HAP-1 (cell line): Measurements from ENCODE around the gene SPTBN4.
A peak's percentile ranks its signal among the peaks of the same experiment; 100 is the strongest.
"Not testable (repeated sequence)": the region's sequence is repeated elsewhere in the genome, so short reads cannot be mapped to it uniquely, and the experiment has no call there.

Experiments used
- DNase-seq, 2 experiments: peaks; one replicate each; pipeline ENCODE4 v3.0.0-alpha.2; 2016 to 2020; ENCODE audit warnings: low spot score in 2 of 2
- H3K27me3 ChIP-seq: fragments of 250-450 bp; sonication (Bioruptor Pico); 2 replicates; pipeline ENCODE4 v1.5.1; 2020; ENCODE audit warnings: low read depth, mild to moderate bottlenecking, moderate library complexity
- H3K36me3 ChIP-seq: fragments of 250-450 bp; sonication (Bioruptor Pico); replicated peaks from 2 replicates; pipeline ENCODE4 v1.5.1; 2020; ENCODE audit warnings: mild to moderate bottlenecking
- H3K4me1 ChIP-seq: fragments of 250-450 bp; sonication (Bioruptor Pico); 2 replicates; pipeline ENCODE4 v1.5.1; 2020; ENCODE audit warnings: mild to moderate bottlenecking
- H3K4me3 ChIP-seq: fragments of 250-450 bp; sonication (Bioruptor Pico); 2 replicates; pipeline ENCODE4 v1.5.1; 2020; ENCODE audit warnings: mild to moderate bottlenecking, moderate library complexity
- H3K9me3 ChIP-seq: fragments of 250-450 bp; sonication (Bioruptor Pico); 2 replicates; pipeline ENCODE4 v1.5.1; 2020; ENCODE audit warnings: mild to moderate bottlenecking, moderate library complexity
- in situ Hi-C: fragments of 300-500 bp; cut with MboI; formaldehyde crosslinking; loops from 3 replicates; pipeline ENCODE4 v1.14.3; 2020; ENCODE audit warnings: low sequenced_read_pairs, inconsistent platforms, mixed read lengths

SPTBN4 gene

DNA sequence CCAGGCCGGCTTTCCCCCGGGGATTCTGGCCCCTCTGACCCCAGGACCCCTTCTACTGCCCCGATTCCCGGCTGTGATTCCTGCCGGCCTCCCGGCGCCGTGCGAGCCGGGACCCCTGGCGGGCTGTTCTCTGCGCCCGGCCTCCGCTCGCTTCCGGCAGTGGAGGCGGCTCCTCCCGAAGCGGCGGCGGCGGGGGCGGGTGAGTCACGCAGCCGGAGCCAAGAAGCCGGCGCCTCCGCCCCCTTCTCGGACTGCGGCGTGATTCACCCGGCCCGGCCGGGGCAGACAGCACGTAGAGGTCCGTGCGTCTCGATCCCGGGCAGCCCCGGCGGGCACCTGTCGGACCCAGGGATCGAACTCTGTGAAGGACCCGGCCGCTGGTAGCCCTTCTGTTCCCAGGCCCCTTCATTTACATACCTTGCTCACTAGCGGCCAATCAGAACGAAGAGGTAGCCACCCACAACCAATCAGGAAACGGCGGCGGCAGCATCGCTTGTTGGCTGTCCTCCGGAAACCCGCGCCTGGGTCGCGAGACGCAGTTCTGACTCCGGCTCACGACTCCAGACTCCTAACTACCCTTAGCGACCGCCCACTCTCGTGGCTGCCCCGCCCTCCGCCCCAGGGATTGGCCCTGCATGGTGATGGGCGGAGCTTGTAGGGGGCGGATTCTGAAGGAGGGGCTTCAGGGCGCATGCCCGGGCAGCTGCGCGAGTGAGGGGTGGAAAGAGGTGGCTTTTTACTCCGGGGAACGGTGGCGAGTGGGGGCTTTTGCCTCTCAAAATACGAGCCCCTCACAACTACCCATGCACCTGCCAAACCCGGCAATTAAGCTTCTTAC, 41.1 kb upstream of the SPTBN4 start, which contains the start of gene SERTAD1:
SERTAD1 (minus strand) TSS at position 543 of the 838 bp plus-strand sequence. CDS start 2,446 bp downstream, outside the sequence.
- no peaks in the 10 kb centered on the region for H3K27me3 ChIP-seq
- DNase-seq: peak; percentile 97 to 100
- no peaks in the 10 kb centered on the region for H3K9me3 ChIP-seq
- peak within 1 kb of the TSS; percentile 85 for H3K4me3 ChIP-seq
- peaks cover 15% of the 10 kb centered on the region for H3K4me1 ChIP-seq
- no peaks in the 10 kb centered on the region; the same call in 1 of the 2 replicates for H3K36me3 ChIP-seq
- in situ Hi-C loops: no loop called here

DNA sequence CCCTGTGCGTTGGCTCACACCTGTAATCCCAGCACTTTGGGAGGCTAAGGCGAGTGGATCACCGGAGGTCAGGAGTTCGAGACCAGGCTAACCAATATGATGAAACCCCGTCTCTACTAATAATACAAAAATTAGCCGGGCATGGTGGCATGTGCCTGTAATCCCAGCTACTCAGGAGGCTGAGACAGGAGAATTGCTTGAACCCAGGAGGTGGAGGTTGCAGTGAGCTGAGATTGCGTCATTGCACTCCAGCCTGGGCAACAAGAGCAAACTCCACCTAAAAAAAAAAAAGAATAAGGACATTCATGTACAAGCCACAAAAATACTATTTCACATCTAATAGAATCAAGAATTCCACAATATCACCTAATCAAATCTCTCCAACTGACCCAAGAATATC, 38.6 kb upstream of the SPTBN4 start:
- DNase-seq, H3K27me3 ChIP-seq, in situ Hi-C loops: not testable (repeated sequence)

DNA sequence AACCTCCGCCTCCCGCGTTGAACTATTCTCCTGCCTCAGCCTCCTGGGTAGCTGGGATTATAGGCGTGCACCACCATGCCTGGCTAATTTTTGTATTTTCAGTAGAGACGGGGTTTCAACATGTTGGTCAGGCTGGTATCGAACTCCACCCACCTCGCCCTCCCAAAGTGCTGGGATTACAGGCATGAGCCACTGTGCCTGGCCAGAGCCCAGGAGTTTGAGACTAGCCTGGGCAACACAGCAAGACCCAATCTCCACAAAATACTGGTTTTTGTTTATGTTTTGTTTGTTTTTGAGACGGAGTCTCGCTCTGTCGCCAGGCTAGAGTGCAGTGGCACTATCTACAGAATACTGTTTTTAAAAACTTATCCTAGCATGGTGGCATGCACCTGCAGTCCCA, 36.6 kb upstream of the SPTBN4 start:
- H3K27me3 ChIP-seq, H3K9me3 ChIP-seq, in situ Hi-C loops, H3K36me3 ChIP-seq, DNase-seq, H3K4me3 ChIP-seq: not testable (repeated sequence)
- H3K4me1 ChIP-seq: peaks cover 26% of the 10 kb centered on the region

More for the DNA sequence above, 38.6 kb upstream of the SPTBN4 start:
- not testable (repeated sequence) for H3K4me3 ChIP-seq, H3K36me3 ChIP-seq, H3K9me3 ChIP-seq
- peaks cover 22% of the 10 kb centered on the region for H3K4me1 ChIP-seq

GRCh38 chr19:40431698-40432097, 35.1 kb upstream of the SPTBN4 start:
- in situ Hi-C loops: no loop called here
- Histone ChIP-seq H3K27me3 (no peaks in the 10 kb centered on the region), H3K36me3 (no peaks in the 10 kb centered on the region), H3K4me3 (no peak overlapping the region), H3K9me3 (no peaks in the 10 kb centered on the region; the same call in 1 of the 2 replicates), H3K4me1 (peaks cover 26% of the 10 kb centered on the region)
- no peak for DNase-seq

- H3K36me3 ChIP-seq, H3K27me3 ChIP-seq, H3K4me3 ChIP-seq, in situ Hi-C loops, H3K9me3 ChIP-seq, DNase-seq: not testable (repeated sequence)
- H3K4me1 ChIP-seq: peaks cover 26% of the 10 kb centered on the region
Measured at GRCh38 chr19:40432760-40433159, 34.0 kb upstream of the SPTBN4 start.

GRCh38 chr19:40433391-40434216, 33.2 kb upstream of the SPTBN4 start:
- peak; percentile 88 to 90 for DNase-seq

GRCh38 chr19:40438284-40438683, 28.5 kb upstream of the SPTBN4 start:
- no peak overlapping the region for H3K4me3 ChIP-seq
- H3K4me1 ChIP-seq: peaks cover 14% of the 10 kb centered on the region
- no peaks in the 10 kb centered on the region; the same call in 1 of the 2 replicates for H3K9me3 ChIP-seq
- in situ Hi-C loops: no loop called here
- H3K36me3 ChIP-seq: peaks cover 19% of the 10 kb centered on the region
- H3K27me3 ChIP-seq: no peaks in the 10 kb centered on the region
- no peak for DNase-seq

More at GRCh38 chr19:40433391-40434216, 33.2 kb upstream of the SPTBN4 start:
- peak overlapping the region; percentile 17 for H3K4me3 ChIP-seq
- no peaks in the 10 kb centered on the region for H3K36me3 ChIP-seq
- peaks cover 26% of the 10 kb centered on the region for H3K4me1 ChIP-seq
- in situ Hi-C loops: no loop called here
- H3K27me3 ChIP-seq: no peaks in the 10 kb centered on the region
- no peaks in the 10 kb centered on the region; the same call in 1 of the 2 replicates for H3K9me3 ChIP-seq

DNA sequence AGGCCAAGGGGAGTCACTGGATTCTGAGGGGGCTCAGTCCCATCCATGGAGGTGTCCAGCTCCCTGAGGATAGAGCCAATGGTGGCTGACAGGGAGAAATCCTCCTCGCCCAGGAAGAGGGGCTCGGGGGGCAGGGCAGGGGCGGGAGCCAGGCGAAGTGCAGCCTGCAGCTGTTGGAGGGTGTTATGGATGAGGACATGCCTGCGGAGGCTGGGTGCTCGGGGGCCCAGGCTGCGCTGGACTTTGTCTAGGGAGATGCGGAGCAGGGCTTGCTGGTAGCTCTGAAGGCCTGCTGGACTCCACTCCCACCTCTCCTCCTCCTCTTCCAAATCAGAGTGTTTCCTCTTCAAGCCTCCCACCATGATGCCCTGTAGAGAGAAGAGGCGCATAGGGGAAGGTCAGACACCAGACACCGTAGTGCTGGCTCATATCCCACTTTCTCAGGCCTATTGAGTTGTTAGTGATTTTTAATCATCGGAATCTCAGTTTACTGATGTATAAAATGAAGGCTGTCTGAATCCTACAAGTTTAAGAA, 25.0 kb upstream of the SPTBN4 start:
- no peaks in the 10 kb centered on the region for H3K27me3 ChIP-seq
- no peak overlapping the region for H3K4me3 ChIP-seq
- peaks cover 26% of the 10 kb centered on the region for H3K36me3 ChIP-seq
- in situ Hi-C loops: no loop called here
- peaks cover 24% of the 10 kb centered on the region for H3K4me1 ChIP-seq
- no peaks in the 10 kb centered on the region for H3K9me3 ChIP-seq
- no peak for DNase-seq

DNA sequence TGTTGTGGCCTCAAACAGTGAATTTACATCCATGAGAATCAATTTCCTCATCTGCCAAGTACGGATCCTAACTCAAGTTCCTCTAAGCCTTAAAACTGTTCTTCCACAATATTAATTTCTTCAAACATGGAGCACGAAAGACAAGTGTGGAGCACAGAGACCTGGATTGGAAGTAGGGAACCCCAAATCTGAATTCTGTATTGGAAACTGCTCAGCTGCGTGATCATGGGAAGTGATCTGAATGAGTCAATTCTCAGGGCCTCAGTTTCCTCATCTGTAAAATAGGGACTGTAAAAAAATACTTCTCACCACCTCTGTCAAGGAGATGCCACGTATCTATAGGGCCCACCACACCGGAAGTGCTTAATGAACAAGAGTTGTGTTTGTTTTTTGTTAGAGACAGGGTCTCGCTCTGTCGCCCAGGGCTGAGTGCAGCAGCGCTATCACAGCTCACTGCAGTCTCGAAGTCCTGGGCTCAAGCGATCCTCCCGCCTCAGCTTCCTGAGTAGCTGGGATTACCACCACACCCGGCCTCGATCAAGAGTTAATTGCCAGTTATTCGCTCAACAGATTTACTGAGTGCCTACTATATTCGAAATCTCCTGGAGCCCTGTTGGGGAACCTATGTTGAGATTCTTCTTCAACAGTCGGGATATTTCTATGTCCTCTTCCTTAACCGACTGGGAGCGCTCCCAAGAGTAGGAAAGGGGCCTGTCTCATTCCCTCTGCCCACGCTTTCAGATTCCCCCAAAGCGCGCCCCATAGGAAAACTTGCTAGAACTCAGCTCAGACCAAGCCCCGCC, 24.3 kb upstream of the SPTBN4 start:
- peak overlapping the region; percentile 88 for H3K4me3 ChIP-seq
- in situ Hi-C loops: no loop called here
- no peaks in the 10 kb centered on the region for H3K27me3 ChIP-seq
- DNase-seq: no peak
- no peaks in the 10 kb centered on the region for H3K9me3 ChIP-seq
- H3K36me3 ChIP-seq: peaks cover 26% of the 10 kb centered on the region
- H3K4me1 ChIP-seq: peaks cover 24% of the 10 kb centered on the region

DNA sequence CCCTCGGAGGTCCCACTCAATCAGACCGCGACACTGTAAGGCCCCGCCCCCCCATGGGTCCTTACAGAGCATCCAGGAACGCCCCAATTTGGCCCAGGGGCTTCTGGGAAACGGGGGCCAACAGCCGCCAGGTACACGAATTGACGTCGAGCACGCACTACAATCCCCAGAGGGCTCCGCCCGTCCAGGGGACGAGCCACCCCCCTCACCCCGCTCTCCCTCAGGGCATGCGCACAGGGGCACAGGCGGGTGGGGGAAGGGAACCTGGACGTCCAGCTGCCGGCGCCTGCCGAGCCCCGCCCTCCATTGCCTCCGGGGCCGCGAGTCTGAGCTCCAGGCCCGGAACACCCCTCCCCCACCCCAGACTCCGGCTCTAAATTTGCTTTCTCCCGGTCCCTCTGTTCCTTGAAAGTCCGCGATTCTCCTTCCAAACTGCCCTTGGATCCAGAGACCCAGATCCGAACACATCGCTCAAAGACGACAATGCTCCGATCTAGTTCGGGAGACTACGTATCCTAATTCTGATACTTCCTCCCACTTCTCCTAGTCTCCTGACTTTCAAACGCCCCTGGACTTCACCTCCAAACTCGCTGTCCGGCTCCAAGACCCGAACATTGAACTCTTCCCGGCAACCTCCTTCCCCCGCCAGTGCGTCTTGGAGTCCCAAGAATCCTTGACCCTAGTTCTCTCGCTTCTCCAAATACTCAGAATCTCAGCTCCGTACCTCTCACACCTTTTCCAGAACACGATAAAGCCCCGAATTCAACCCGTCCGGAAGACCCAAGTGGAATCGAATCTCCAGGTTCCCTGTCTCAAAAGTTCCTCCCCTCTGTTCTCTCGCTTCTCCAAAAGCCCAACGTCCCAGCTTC, 23.4 kb upstream of the SPTBN4 start:
- Histone ChIP-seq H3K9me3 (no peaks in the 10 kb centered on the region), H3K27me3 (no peaks in the 10 kb centered on the region), H3K4me3 (peak overlapping the region; percentile 88), H3K36me3 (peaks cover 26% of the 10 kb centered on the region), H3K4me1 (peaks cover 24% of the 10 kb centered on the region)
- peak; percentile 100 for DNase-seq
- in situ Hi-C loops: no loop called here

- Histone ChIP-seq H3K36me3 (peaks cover 26% of the 10 kb centered on the region), H3K4me3 (peak within 1 kb of the TSS; percentile 88), H3K4me1 (peaks cover 24% of the 10 kb centered on the region), H3K27me3 (no peaks in the 10 kb centered on the region), H3K9me3 (no peaks in the 10 kb centered on the region)
- in situ Hi-C loops: no loop called here
- peak; percentile 90 to 98 for DNase-seq
Measured at GRCh38 chr19:40444000-40444824, 22.6 kb upstream of the SPTBN4 start, which contains the start of gene SERTAD3. SERTAD3 (minus strand) TSS chr19:40444335; CDS start chr19:40442080, 2,255 bp downstream.
